ENCODE measurements around the gene NUP160.
"Not testable (repeated sequence)": the region's sequence is repeated elsewhere in the genome, so short reads cannot be mapped to it uniquely, and the experiment has no call there.

NUP160 gene

DNA sequence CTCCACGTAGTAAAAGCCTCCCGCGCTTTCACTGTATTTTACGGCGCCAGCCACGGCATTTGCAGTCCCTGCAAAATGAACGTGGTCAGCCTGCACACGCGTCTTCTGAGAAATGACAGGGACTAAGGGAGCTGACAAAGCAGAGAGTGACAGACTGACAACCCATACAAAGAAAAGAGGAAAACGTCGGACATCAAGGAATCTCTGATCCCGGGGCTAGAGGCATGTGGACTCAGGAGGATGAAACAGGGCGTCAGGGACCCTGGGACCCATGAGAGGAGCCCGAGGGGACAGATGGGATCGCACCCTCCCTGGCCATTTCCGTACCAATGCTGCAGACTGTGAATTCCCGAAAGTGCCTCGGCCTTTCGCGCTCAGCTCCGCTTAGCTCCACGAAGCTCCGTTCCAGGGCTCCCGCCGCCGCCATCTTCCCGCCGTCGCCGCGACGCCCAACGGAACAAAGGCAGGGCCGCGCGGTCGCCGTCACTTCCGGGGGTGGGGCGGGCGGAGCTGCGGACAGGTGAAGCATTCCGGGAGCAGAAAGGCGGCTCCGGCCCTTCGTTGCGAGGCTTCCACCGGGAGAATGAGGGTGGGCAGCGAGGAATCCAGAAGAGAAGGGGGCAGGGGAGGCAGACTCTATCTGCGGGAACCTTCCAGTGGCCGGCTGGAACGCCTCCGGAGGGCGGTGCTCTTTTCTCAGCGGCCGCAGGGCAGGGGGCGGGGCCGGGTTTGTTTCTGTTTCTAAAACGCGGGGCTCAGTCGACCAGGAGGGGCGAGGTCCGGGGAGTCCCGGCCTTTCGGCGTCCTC is at the start of gene NUP160:
Gene NUP160 (minus strand): TSS at position 459 of the 808 bp plus-strand sequence. CDS start 32 bp downstream, at position 427.
- peak; percentile 73 to 85 for DNase-seq

DNA sequence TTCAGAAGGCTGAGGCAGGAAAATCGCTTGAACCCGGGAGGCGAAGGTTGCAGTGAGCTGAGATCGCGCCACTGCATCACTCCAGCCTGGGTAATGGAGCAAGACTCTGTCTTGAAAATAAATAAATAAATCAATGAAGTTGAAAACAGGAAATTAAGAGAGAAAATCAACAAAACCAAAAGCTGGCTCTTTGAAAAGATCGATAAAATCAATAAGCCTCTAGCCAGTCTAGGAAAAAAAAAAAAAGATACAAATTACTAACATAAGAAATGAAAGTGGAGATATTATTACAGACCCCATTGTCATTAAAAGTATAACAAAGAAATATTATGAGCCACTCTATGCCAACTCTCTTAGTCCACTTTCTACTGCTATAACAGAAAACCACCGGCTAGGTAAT is 48.0 kb upstream of the NUP160 start:
- DNase-seq = no peak

GRCh38 chr11:47895035-47895434 is 46.9 kb upstream of the NUP160 start:
- DNase-seq = no peak

DNA sequence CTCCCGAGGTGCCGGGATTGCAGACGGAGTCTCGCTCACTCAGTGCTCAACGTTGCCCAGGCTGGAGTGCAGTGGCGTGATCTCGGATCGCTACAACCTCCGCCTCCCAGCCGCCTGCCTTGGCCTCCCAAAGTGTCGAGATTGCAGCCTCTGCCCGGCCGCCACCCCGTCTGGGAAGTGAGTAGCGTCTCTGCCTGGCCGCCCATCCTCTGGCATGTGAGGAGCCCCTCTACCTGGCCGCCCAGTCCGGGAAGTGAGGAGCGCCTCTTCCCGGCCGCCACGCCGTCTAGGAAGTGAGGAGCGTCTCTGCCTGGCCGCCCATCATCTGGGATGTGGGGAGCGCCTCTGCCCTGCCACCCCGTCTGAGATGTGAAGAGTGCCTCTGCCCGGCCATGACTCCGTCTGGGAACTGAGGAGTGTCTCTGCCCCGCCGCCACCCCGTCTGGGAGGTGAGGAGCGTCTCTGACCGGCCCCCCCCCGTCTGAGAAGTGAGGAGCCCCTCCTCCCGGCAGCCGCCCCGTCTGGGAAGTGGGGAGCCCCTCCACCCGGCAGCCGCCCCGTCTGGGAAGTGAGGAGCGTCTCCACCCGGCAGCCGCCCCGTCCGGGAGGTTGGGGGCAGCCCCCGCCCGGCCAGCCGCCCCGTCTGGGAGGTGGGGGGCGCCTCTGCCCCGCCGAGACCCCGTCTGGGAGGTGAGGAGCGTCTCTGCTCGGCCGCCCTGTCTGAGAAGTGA is 44.6 kb upstream of the NUP160 start:
- DNase-seq = not testable (repeated sequence)

DNA sequence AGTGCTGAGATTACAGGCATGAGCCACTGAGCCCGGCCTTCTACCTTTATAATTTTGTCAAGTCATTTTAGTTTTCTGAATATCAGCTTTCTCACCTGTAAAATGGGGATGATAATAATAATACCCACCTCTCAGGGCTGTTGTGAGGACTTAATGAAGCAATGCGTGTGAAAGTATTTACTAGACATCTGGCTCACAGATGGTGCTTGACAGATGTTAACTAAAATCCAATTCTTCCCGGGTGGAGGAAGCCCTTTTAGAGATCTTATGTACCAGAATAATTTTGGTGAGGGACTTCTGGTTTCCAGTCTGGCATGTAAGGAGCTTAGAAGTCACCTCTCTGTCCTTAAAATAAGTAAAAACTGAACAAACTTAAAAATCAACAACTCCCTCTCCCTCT is 43.7 kb upstream of the NUP160 start:
- DNase-seq = no peak

DNA sequence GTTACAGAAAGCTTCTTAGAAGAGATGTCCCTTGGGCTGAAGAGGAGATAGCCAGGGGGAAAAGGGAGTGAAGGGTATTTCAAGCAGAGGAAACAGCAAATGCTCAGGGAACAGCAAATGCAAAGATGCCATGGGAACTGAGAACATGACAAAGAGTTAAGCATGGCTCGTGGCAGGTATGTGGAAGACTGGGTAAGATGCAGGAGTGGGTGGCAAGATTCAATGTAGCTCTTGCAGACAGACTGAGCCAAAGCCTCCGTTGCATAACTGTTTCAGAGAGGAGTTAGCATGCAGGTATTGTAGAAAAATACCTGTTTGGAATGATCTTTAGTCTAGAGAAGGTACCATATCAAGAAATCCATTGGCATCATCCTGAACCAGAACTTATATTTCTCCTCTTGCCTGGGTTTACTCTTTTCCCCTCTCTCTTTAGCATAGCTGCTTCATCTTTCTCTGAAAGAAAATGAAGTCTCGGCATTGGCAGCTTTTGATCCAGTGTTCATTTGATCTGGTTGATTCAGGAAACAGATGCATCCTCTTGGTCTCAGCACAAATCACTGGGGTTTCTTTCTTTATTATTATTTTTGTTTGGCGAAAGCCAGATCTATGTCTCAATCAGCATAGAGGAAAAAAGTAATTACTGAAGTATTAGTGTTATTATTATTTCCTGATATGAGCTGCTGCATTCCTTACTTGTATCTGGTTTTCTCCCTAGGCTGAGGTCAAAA is 41.7 kb upstream of the NUP160 start:
- no peak for DNase-seq

- DNase-seq = no peak
Measured at GRCh38 chr11:47887910-47888569, 39.9 kb upstream of the NUP160 start.

DNA sequence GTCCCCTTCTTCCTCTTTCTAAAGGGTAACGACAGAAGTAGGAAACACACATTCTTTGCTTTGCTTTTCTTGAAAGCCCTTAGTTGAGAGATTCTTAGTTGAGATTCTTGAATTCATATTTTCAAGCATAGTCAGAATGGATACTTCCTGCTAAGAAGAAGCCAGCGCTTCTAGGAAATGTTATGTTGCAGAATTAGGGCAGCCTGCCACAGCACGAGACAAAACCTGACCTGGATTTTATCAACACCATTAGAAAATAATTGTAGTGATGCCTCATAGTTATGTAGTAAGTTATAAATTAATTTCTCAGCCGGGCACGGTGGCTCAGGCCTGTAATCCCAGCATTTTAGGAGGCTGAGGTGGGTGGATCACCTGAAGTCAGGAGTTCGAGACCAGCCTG is 37.9 kb upstream of the NUP160 start:
- peak in 1 of 2 donors; percentile 30 for DNase-seq

GRCh38 chr11:47882437-47882836 is 34.3 kb upstream of the NUP160 start:
- DNase-seq = not testable (repeated sequence)

- DNase-seq = peak; percentile 41 to 51
Measured at GRCh38 chr11:47881145-47881544, 33.0 kb upstream of the NUP160 start.

DNA sequence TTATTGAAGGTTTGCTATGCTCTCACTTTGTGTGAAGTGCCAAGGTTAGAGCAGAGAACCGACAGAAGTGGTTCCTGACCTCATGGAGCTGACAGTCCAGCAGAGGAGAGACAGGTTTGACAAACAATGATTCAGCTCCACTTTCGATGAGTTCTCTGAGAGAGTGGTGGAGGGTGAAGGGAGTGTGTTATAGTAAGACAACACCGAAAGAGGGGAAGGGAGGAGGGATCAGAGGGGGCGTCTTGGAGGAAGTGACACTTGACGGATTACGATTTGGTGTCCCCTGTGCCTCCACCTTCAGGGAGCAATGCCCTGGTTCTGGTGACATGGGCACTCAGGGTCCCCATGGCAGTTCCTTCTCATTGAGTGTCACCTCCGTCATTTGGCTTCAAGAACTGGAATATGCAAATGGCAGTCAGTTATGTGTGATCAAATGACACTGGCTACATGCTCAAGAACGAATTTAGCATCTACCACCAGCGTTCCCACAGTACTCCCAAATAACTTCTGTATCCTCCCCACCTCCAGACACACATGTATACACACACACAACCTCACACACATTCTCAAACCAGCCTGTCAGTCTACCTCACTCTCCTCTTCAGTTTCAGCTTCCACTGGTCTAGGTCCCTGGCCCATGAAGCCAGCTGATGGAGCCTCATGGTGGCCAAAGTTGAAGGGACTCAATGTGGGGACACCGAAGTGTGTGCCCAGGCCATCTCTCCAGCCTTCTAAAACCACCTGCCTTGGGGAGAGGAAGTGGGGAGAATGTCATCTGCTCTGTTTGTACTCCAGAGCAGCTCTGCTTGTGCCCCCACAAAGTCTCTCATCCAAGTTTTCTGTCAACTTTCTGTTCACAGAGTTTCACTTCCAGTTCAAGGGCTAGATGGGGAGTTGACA is 31.4 kb upstream of the NUP160 start:
- DNase-seq = no peak

DNA sequence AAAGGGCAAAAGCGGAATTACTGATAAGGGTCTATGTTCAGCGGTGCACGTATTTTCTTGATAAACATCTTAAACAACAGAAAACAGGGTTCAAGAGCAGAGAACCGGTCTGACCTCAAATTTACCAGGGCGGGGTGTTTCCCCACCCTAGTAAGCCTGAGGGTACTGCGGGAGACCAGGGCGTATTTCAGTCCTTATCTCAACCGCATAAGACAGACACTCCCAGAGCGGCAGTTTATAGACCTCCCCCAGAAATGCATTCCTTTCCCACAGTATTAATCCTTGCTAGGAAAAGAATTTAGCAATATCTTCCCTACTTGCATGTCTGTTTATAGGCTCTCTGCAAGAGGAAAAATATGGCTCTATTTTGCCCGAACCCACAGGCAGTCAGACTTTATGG is 27.7 kb upstream of the NUP160 start:
- DNase-seq = not testable (repeated sequence)

- DNase-seq = no peak
Measured at GRCh38 chr11:47870404-47870803, 22.3 kb upstream of the NUP160 start.

GRCh38 chr11:47869544-47870393 is 21.6 kb upstream of the NUP160 start:
- peak; percentile 32 to 49 for DNase-seq

DNA sequence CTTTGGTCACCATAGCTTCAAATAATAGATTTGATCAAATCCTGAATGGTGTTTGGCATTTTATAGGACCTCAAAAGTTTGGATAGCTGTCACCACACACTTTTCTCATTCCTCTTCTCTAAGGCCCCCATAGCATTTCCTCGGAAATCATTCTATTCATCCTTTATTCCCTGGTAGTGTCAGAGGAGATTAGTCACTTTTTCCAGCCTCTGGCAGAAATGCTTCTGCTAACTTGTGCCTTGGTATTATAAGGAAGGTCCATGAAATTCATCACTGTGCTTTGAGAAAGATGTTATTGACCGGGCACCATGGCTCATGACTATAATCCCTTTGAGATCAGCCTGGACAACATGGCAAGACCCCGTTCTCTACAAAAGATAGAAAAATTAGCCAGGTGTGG is 19.7 kb upstream of the NUP160 start:
- no peak for DNase-seq

GRCh38 chr11:47866892-47867291 is 18.7 kb upstream of the NUP160 start:
- DNase-seq = not testable (repeated sequence)

GRCh38 chr11:47864901-47865300 is 16.8 kb upstream of the NUP160 start:
- DNase-seq = peak in 1 of 2 donors; percentile 36

- DNase-seq = no peak
Measured at GRCh38 chr11:47863898-47864430, 15.8 kb upstream of the NUP160 start.

- DNase-seq = no peak
Measured at GRCh38 chr11:47863189-47863897, 15.2 kb upstream of the NUP160 start.

GRCh38 chr11:47861728-47862127 is 13.6 kb upstream of the NUP160 start:
- peak in 1 of 2 donors; percentile 49 for DNase-seq

All from inflammatory macrophage treated with lipopolysaccharide for 1 hour (primary cell).